ENCODE results near the gene CABP5.

- no peak for TF ChIP-seq CTCF (conservative IDR thresholded peaks at IDR 0.05; ENCODE audit: low read length)
- no peak for TF ChIP-seq EZH2phosphoT487 (IDR thresholded peaks at IDR 0.05; ENCODE audit: borderline replicate concordance, low read depth, low read length)
These were observed 682 bp upstream of the CABP5 start for GRCh38 chr19:48044561-48044960.
